ENCODE results near the gene TAF7.

GRCh38 chr5:141298376-141298775 lies 22.2 kb downstream of the TAF7 start:
- no peak for TF ChIP-seq POLR2A (IDR thresholded peaks at IDR 0.05; ENCODE audit: low read depth, low read length)
- no peak for TF ChIP-seq TAF1 (IDR thresholded peaks at IDR 0.05; ENCODE audit: low read depth, low read length)
- TF ChIP-seq SPI1 (IDR thresholded peaks at IDR 0.05; ENCODE audit: low read depth, low read length), result no peak
- TF ChIP-seq POLR2AphosphoS5 (IDR thresholded peaks at IDR 0.05; ENCODE audit: low read depth, low read length), result no peak
- no peak for TF ChIP-seq POU2F2 (IDR thresholded peaks at IDR 0.05; ENCODE audit: low read depth, low read length)
- no peak for TF ChIP-seq PAX5 (IDR thresholded peaks at IDR 0.05; ENCODE audit: insufficient read depth, low read length, severe bottlenecking)
